DOHH2 (cell line): ENCODE measurements around the gene RNPS1.

Source experiments
- H3F3A ChIP-seq: fragments of 200-600 bp; sonication (generic), shearing (Covaris generic); 2 replicates; pipeline ENCODE4 v1.6.0; 2016; ENCODE audit warnings: antibody characterized with exemption, mild to moderate bottlenecking; ENCODE audit not compliant: control insufficient read depth, insufficient read depth
- H3K27ac ChIP-seq: fragments of 200-600 bp; sonication (generic); 2 replicates; pipeline ENCODE4 v1.5.1; 2014; ENCODE audit warnings: low read depth, mild to moderate bottlenecking, low read length, moderate library complexity
- H3K27me3 ChIP-seq: fragments of 200-600 bp; sonication (generic); 2 replicates; pipeline ENCODE4 v1.6.1; 2014; ENCODE audit warnings: mild to moderate bottlenecking, low read length, mixed read lengths; ENCODE audit not compliant: control insufficient read depth
- H3K36me3 ChIP-seq: fragments of 200-600 bp; sonication (generic); 2 replicates; pipeline ENCODE4 v1.6.1; 2014; ENCODE audit warnings: mild to moderate bottlenecking, low read length, moderate library complexity, mixed read lengths; ENCODE audit not compliant: control insufficient read depth
- H3K4me1 ChIP-seq: fragments of 200-600 bp; sonication (generic); 2 replicates; pipeline ENCODE4 v1.6.1; 2014; ENCODE audit warnings: mild to moderate bottlenecking, low read length, mixed read lengths; ENCODE audit not compliant: control insufficient read depth
- H3K4me2 ChIP-seq: fragments of 200-600 bp; sonication (generic); 2 replicates; pipeline ENCODE4 v1.6.0; 2014; ENCODE audit warnings: mild to moderate bottlenecking, low read length, moderate library complexity
- H3K4me3 ChIP-seq: fragments of 200-600 bp; sonication (generic); 2 replicates; pipeline ENCODE4 v1.5.1; 2014; ENCODE audit warnings: mild to moderate bottlenecking, low read length, mixed read lengths
- H3K79me2 ChIP-seq: fragments of 200-600 bp; sonication (generic); 2 replicates; pipeline ENCODE4 v1.6.1; 2014; ENCODE audit warnings: mild to moderate bottlenecking, low read length, mixed read lengths; ENCODE audit not compliant: control insufficient read depth
- H3K9me2 ChIP-seq: fragments of 200-600 bp; sonication (generic); replicated peaks from 2 replicates; pipeline ENCODE4 v1.6.1; 2014; ENCODE audit warnings: mild to moderate bottlenecking, low read length, mixed read lengths; ENCODE audit not compliant: control insufficient read depth
- H3K9me3 ChIP-seq: fragments of 200-600 bp; sonication (generic); 2 replicates; pipeline ENCODE4 v1.6.1; 2014; ENCODE audit warnings: antibody characterized with exemption, low read length, mixed read lengths; ENCODE audit not compliant: control insufficient read depth, insufficient read depth
- H4K20me1 ChIP-seq: fragments of 200-600 bp; sonication (generic); 2 replicates; pipeline ENCODE4 v1.6.0; 2014; ENCODE audit warnings: low read depth, mild to moderate bottlenecking, antibody characterized with exemption, low read length, moderate library complexity; ENCODE audit not compliant: control insufficient read depth, insufficient read depth
- CTCF ChIP-seq: fragments of 200-600 bp; sonication (generic); IDR thresholded peaks from one replicate; pipeline ENCODE4 v1.5.1; 2014; ENCODE audit warnings: antibody characterized with exemption, mild to moderate bottlenecking, low read depth, low read length; ENCODE audit not compliant: poor library complexity, severe bottlenecking
- EZH2phosphoT487 ChIP-seq: fragments of 200-600 bp; sonication (generic); IDR thresholded peaks from 2 replicates; pipeline ENCODE4 v1.6.1; 2017; ENCODE audit warnings: borderline replicate concordance, mild to moderate bottlenecking, antibody characterized with exemption, low read length, moderate library complexity, mixed read lengths

RNPS1 gene

GRCh38 chr16:2223221-2223941 lies 44.5 kb downstream of the RNPS1 start, which contains the start of gene E4F1:
Gene E4F1, plus strand, starts transcription at chr16:2223591. Its CDS starts 23 bp downstream, at chr16:2223614.
- peaks cover 46% of the 10 kb centered on the region for H3K79me2 ChIP-seq
- H3K27ac ChIP-seq = peak within 1 kb of the TSS; percentile 64
- peaks cover 20% of the 10 kb centered on the region for H3K36me3 ChIP-seq
- H4K20me1 ChIP-seq = no peaks in the 10 kb centered on the region
- peaks cover 11% of the 10 kb centered on the region for H3K4me1 ChIP-seq
- TF ChIP-seq EZH2phosphoT487 = no peak
- no peak for TF ChIP-seq CTCF
- H3K9me3 ChIP-seq = no peaks in the 10 kb centered on the region
- 0 out of 2 replicates have a peak, but pooled peaks cover 2% of the 10 kb centered on the region for H3F3A ChIP-seq
- H3K27me3 ChIP-seq = no peaks in the 10 kb centered on the region
- no peaks in the 10 kb centered on the region for H3K9me2 ChIP-seq
- H3K4me3 ChIP-seq = peak within 1 kb of the TSS; percentile 94
- H3K4me2 ChIP-seq = peak within 1 kb of the TSS; percentile 91

DNA sequence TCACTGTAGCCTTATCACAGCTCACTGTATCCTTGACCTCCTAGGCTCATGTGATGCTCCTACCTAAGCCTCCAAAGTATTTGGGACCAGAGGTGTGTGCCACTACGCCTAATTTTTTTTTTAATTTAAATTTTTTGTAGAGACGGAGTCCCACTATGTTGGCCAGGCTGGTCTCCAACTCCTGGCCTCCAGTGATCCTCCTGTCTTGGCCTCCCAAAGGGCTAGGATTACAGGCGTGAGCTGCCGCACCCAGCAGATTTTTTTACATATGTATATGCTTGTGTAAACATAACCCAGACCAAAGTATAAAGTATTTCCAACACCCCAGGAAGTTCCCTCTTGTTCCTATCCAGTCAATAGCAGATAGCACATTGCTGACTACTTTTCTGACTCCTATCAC lies 51.6 kb downstream of the RNPS1 start:
- peak overlapping the region; percentile 51 for H3K4me2 ChIP-seq
- TF ChIP-seq CTCF = no peak
- no peak for TF ChIP-seq EZH2phosphoT487
- peak overlapping the region; percentile 100 for H3K4me3 ChIP-seq
- no peaks in the 10 kb centered on the region for H3K9me3 ChIP-seq
- H4K20me1 ChIP-seq = peaks cover 9% of the 10 kb centered on the region
- H3K27me3 ChIP-seq = no peaks in the 10 kb centered on the region
- H3K27ac ChIP-seq = no peak overlapping the region
- peaks cover 47% of the 10 kb centered on the region for H3K79me2 ChIP-seq
- H3K36me3 ChIP-seq = peaks cover 30% of the 10 kb centered on the region
- peaks cover 26% of the 10 kb centered on the region for H3K4me1 ChIP-seq
- no peaks in the 10 kb centered on the region for H3K9me2 ChIP-seq
- H3F3A ChIP-seq = peaks cover 7% of the 10 kb centered on the region; the same call in 1 of the 2 replicates

GRCh38 chr16:2214719-2214968 lies 53.3 kb downstream of the RNPS1 start, which contains the start of gene PGP:
Gene PGP, minus strand, starts transcription at chr16:2214840. Its CDS starts 63 bp downstream, at chr16:2214777.
- no peak for TF ChIP-seq EZH2phosphoT487
- no peak for TF ChIP-seq CTCF
- H3K4me3 ChIP-seq = peak within 1 kb of the TSS; percentile 100
- H3K79me2 ChIP-seq = peaks cover 47% of the 10 kb centered on the region
- peaks cover 26% of the 10 kb centered on the region for H3K4me1 ChIP-seq
- H3K4me2 ChIP-seq = peak within 1 kb of the TSS; percentile 93
- H3F3A ChIP-seq = peaks cover 7% of the 10 kb centered on the region; the same call in 1 of the 2 replicates
- H3K9me2 ChIP-seq = no peaks in the 10 kb centered on the region
- no peaks in the 10 kb centered on the region for H3K27me3 ChIP-seq
- peaks cover 36% of the 10 kb centered on the region for H3K36me3 ChIP-seq
- H3K9me3 ChIP-seq = no peaks in the 10 kb centered on the region
- peaks cover 9% of the 10 kb centered on the region for H4K20me1 ChIP-seq
- peak within 1 kb of the TSS; percentile 81 for H3K27ac ChIP-seq
